Measurements from ENCODE around the gene RSPO3. TPM values are rescaled to one million over a fixed set of nuclear protein-coding genes. Genes with fewer than 3 reads are reported as not detected.

RSPO3 gene
- total RNA-seq, 1 donor from 2014 or later = 8.0 TPM

DNA sequence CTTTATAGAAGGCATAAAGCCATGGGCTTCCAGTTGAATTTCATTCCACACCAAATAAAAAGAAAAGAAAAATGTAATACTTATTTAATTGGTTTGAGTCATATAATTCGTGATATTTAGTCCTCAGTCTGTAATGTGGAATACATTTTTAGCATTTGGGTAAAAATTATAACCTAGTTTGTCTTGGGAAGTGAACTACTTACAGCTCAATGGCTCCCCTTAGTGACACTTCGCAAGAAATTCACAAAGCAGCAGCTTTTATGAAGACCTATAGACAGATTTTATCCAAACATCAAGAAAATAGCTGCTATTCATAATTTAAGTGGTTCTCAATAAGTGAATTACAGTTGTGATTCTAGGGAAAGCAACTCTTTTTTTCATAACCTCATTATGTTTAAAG, 72.1 kb downstream of the RSPO3 start:
- peak in 1 of 2 donors; percentile 42 for ATAC-seq
- Histone ChIP-seq H3K36me3 (no peaks in the 10 kb centered on the region), H3K27me3 (ENCODE audit: low read depth) (no peaks in the 10 kb centered on the region), H3K27ac (no peak overlapping the region), H3K9me3 (no peaks in the 10 kb centered on the region), H3K4me1 (peaks cover 13% of the 10 kb centered on the region), H3K4me3 (no peak overlapping the region)
- intact Hi-C loops (cut with DNase I) = no loop called here
- TF ChIP-seq, protein P1, sequence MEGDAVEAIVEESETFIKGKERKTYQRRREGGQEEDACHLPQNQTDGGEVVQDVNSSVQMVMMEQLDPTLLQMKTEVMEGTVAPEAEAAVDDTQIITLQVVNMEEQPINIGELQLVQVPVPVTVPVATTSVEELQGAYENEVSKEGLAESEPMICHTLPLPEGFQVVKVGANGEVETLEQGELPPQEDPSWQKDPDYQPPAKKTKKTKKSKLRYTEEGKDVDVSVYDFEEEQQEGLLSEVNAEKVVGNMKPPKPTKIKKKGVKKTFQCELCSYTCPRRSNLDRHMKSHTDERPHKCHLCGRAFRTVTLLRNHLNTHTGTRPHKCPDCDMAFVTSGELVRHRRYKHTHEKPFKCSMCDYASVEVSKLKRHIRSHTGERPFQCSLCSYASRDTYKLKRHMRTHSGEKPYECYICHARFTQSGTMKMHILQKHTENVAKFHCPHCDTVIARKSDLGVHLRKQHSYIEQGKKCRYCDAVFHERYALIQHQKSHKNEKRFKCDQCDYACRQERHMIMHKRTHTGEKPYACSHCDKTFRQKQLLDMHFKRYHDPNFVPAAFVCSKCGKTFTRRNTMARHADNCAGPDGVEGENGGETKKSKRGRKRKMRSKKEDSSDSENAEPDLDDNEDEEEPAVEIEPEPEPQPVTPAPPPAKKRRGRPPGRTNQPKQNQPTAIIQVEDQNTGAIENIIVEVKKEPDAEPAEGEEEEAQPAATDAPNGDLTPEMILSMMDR (IDR thresholded peaks at IDR 0.05) = peak; percentile 51
- DNase-seq = no peak

DNA sequence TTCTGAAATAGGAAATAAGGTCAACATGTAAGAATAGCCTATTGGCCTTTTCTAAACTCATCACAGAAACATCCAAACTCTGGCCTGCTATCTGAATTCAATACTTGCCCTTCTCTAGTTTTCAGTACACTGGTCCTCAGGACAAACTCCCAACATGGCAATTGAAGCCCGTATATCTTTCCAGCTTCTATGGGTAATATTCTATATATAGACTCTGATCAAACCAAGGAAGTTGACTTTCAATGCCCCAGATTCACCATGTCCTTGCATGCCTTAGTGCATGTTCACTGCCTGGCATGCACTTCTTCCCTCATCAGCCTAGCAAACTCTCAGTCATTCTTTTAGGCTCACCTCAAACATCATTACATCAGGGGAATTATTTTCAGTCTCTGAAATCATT, 73.2 kb downstream of the RSPO3 start:
- no peaks in the 10 kb centered on the region for H3K36me3 ChIP-seq
- no peaks in the 10 kb centered on the region for H3K9me3 ChIP-seq
- no peak for ATAC-seq
- intact Hi-C loops (cut with DNase I) = no loop called here
- H3K4me3 ChIP-seq = no peak overlapping the region
- H3K27ac ChIP-seq = no peak overlapping the region
- DNase-seq = no peak
- peaks cover 13% of the 10 kb centered on the region for H3K4me1 ChIP-seq
- H3K27me3 ChIP-seq (ENCODE audit: low read depth) = no peaks in the 10 kb centered on the region
- TF ChIP-seq, protein P1 (IDR thresholded peaks at IDR 0.05) = no peak

DNA sequence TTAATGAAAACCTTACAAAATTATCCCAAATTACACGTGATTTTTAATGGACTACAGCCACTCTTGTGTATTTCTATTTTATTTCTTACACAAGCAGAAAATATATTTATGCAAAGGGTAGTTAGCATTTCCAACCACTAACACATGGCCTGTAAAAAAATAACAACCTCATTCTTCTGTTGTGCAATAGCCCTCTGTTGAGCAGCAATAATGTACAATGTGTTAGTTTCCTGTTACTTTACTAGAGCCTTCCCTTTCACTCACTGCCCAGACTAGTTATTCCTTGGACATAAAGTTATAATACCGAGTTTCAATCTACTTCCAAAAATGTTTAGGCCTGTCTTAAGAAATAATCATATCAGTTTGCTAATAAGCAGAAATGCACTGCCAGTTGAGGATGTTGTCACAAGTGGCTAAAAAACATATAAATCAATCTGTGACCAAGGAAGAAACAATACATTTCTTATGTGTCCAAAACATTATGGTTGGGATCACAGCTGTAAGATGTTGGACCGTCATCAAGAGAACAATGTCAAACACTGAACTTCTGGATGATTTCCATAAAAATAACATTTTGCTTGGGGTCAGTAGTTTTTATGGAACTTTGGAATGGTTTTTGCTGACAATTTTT, 74.6 kb downstream of the RSPO3 start:
- peaks cover 13% of the 10 kb centered on the region for H3K4me1 ChIP-seq
- peak overlapping the region; percentile 33 for H3K27ac ChIP-seq
- no peaks in the 10 kb centered on the region for H3K36me3 ChIP-seq
- ATAC-seq = peak; percentile 79 to 82
- no peak for DNase-seq
- intact Hi-C loops (cut with DNase I) = no loop called here
- no peaks in the 10 kb centered on the region for H3K27me3 ChIP-seq (ENCODE audit: low read depth)
- TF ChIP-seq, protein P1 (IDR thresholded peaks at IDR 0.05) = no peak
- H3K9me3 ChIP-seq = no peaks in the 10 kb centered on the region
- no peak overlapping the region for H3K4me3 ChIP-seq

DNA sequence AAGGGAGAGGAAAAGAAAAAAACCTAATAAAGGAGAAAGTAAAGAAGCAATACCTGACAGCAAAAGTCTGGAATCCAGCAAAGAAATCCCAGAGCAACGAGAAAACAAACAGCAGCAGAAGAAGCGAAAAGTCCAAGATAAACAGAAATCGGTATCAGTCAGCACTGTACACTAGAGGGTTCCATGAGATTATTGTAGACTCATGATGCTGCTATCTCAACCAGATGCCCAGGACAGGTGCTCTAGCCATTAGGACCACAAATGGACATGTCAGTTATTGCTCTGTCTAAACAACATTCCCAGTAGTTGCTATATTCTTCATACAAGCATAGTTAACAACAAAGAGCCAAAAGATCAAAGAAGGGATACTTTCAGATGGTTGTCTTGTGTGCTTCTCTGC, 77.4 kb downstream of the RSPO3 start:
- TF ChIP-seq, protein P1 (IDR thresholded peaks at IDR 0.05) = no peak
- peaks cover 13% of the 10 kb centered on the region for H3K4me1 ChIP-seq

DNA sequence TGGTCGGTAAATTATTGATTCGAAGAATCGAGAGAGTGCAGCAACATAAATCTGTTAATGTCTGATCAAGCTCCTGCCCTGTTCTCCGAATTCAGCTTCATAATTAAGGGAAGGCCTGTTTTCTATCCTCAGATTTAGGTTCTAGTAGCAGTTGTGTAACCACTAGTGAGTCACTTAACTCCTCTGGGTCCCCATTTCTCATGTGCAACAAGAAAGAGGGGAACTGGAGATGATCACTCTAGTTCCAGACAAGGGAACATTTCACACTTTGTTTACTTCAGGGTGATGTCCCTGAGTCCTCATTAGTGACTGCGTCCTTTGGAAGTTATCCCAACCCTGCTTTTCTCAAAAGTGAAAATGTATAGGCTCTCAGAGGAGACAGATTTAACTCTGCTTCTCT, 80.1 kb downstream of the RSPO3 start:
- peak; percentile 76 to 84 for ATAC-seq
- H3K27ac ChIP-seq = peak overlapping the region; percentile 57
- intact Hi-C loops (cut with DNase I) = no loop called here

More for the DNA sequence above, 77.4 kb downstream of the RSPO3 start:
- no peaks in the 10 kb centered on the region for H3K36me3 ChIP-seq
- H3K4me3 ChIP-seq = no peak overlapping the region
- intact Hi-C loops (cut with DNase I) = no loop called here
- H3K27ac ChIP-seq = no peak overlapping the region
- no peak for ATAC-seq
- no peaks in the 10 kb centered on the region for H3K27me3 ChIP-seq (ENCODE audit: low read depth)
- no peaks in the 10 kb centered on the region for H3K9me3 ChIP-seq
- no peak for DNase-seq

More for the DNA sequence above, 80.1 kb downstream of the RSPO3 start:
- no peaks in the 10 kb centered on the region for H3K4me1 ChIP-seq
- no peaks in the 10 kb centered on the region for H3K27me3 ChIP-seq (ENCODE audit: low read depth)
- no peaks in the 10 kb centered on the region for H3K36me3 ChIP-seq
- no peak for DNase-seq
- H3K4me3 ChIP-seq = no peak overlapping the region
- no peaks in the 10 kb centered on the region for H3K9me3 ChIP-seq
- TF ChIP-seq, protein P1 (IDR thresholded peaks at IDR 0.05) = no peak

Data from lower lobe of right lung (tissue), 2 donors.